NCI-H1092 treated with DMSO at 0.1 percent for 48 hours (cell line): ENCODE results near the gene HSPH1.

ENCODE experiments used
- DNase-seq: peaks from one replicate; lab custom pipeline; 2025; lab: John Stamatoyannopoulos, UW

Gene HSPH1

DNA sequence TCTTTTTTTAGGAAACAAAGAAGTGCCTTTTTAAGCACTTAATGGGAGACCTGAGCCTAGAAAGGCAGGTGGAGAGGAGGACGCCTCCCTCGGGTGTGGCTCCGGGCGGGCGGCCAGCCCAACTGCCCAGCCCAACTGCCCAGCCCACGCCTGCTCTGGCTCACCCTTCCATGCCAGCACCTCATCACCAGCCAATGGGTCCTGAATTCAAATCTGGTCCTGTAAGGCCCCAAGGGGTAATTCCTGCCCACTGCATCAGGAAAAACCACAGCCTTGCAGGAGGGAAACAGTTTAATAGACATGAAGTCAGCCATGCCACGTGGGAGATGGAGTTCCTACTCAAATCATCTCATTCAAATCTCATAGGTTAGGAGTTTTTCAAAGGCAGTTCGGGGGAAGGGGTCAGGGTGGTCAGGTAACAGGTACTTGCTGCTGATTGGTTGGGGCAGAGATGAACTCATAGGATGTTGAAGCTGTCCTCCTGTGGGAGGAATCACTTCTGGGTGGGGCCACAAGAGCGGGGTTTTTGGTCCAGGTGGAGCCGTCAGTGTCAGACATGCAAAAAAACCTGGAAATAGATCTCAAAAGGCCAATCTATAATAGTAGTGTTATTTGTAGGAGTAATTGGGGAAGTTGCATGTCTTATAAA is 64.9 kb downstream of the HSPH1 start:
- no peak for DNase-seq

DNA sequence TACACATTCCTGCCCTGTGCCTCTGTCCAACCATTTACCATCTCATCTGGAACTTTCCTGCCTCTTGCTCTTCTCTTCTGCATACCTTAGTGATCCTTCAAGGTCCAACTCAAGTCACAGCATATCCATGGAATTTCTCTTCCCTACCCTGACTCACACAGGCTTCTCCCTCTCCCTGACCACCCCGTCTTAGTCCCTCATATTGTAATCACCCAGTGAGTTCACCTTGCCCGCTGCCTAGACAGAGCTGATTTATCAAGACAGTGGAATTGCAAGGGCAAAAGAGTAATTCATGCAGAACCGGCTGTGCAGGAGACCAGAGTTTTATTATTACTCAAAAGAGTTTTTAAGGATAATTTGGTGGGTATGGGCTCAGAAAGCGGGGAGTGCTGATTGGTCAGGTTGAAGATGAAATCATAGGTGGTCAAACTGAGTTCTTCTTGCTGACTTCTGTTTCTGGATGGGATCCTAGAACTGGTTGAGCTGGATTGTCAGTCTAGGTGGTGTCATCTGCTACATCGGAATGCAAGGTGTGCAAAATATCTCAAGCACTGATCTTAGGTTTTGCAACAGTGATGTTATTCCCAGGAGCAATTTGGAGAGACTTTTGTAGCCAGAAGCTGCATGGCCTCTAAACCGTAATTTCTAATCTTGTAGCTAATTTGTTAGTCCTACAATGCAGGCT is 67.2 kb downstream of the HSPH1 start:
- no peak for DNase-seq

DNA sequence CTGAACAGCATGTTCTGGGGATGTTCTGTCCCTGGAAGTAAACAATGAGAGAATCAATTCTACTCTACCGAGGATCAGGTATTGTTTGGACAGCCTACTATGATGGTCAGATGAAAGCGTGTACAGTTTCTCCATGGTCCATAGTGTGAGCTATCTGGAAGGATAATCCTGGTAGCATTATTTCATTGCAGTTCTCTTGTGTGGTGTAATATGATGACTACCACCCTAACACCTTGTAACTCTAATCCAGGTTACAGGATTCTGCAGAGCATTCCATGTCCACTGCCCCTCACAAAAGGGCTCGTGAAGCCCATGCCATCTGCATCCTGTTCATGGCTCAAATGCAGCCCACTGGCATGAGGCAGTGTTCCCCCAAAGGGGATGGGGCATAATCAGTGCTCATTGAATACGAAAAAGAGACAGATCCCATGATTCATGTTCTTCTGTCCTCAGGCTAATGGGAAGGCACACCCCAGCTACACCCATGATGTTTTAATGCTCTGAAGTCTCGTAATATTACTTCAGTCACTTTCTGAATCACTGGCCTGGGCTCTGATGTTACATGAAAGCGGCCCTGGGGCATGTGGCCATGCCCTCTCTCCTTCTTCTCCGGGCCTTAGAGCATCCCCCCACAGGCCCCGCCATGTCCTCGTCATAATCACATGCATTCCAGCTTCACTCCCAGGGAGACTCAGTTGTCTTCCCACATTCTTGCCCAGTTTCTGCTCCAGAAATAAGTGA is 68.4 kb downstream of the HSPH1 start:
- DNase-seq, result no peak

- no peak for DNase-seq
Measured at GRCh38 chr13:31092646-31093045, 69.1 kb downstream of the HSPH1 start.

GRCh38 chr13:31090961-31091624 is 70.6 kb downstream of the HSPH1 start:
- no peak for DNase-seq

- no peak for DNase-seq
Measured at GRCh38 chr13:31090096-31090495, 71.6 kb downstream of the HSPH1 start.

DNA sequence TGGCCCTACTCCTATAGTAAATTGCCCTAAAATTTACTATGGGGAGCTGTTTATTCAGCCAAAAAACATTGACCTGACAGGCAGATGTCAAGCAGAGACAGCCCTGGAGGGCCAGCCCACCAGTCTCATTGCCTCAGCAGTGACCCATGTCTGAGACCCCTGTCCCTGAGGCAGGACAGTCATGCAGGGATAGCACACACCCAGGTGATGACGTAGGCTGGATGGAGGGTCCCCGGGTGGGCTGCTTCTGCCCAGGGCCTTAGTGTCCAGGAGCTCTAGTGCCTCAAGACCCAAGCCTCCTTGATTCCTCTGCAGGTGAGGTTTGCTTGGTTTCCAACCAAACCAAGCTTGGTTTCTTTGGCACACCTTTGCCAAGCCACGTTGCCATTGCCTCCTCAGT is 72.1 kb downstream of the HSPH1 start:
- DNase-seq, result no peak

DNA sequence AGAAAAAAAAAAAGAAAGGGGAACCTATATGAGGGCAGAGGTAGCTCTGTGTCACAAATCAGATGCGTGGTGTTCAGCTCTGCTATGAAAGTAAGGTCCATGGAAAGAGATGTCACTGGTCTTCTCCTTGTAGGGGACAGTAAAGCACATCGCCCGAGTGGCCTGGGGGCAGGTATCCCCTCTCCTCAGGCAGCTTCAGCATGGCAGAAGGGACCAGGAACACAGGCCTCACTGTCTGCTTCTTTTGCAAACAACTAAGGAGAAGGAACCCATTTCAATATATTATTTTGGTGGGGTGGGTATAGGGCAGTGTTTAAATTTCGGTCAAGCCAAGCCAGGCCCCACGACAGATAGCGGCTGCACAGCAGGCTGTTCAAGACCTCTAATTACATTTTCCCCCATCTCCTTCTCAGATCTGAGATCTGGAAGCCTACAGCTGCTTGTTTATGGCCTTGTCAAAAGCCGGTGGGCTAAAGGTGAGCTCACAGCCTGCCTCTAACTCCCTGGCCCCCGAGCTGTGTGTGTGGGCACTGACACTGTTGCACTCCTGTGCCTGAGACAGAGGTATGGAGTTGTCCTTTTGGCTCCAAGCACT is 72.8 kb downstream of the HSPH1 start:
- no peak for DNase-seq
